Measurements from ENCODE around the gene OR5W2. TPM values are rescaled to one million over a fixed set of nuclear protein-coding genes. Genes with fewer than 3 reads are reported as not detected.
"Not testable (repeated sequence)": the region's sequence is repeated elsewhere in the genome, so short reads cannot be mapped to it uniquely, and the experiment has no call there.

Gene OR5W2
- total and polyA plus RNA-seq, 9 of the 15 experiments (the other 6 are each of a cell fraction or from before 2014, with no cell fraction given), result not detected

- FAIRE-seq; BruUV-seq (replicated peaks): not testable (repeated sequence)
- WGBS (ENCODE audit: insufficient coverage, low coverage, missing lambda C conversion rate), result no CpG with 5 or more reads among the region's 1 CpG
These were observed 31.4 kb downstream of the OR5W2 start, which contains the start of gene TRIM51 for GRCh38 chr11:55882997-55883396. Gene TRIM51 (plus strand): TSS chr11:55883297. CDS start chr11:55885429, 2,132 bp downstream.

GRCh38 chr11:55873146-55873545 lies 41.2 kb downstream of the OR5W2 start:
- in situ Hi-C loops (cut with MboI); BruUV-seq (replicated peaks); H3K27me3 ChIP-seq (ENCODE audit: control insufficient read depth in 2 of 2, insufficient read depth in 2 of 2, low read length in 2 of 2); H3K4me1 ChIP-seq (replicated peaks in 1 of 2; ENCODE audit: control insufficient read depth in 2 of 2, insufficient read depth in 2 of 2, low read length in 2 of 2); H3K9me1 ChIP-seq (ENCODE audit: control insufficient read depth, insufficient read depth, low read length); H3K4me3 ChIP-seq; POLR2A ChIA-PET; intact Hi-C loops (cut with micrococcal nuclease); FAIRE-seq; H3K9me3 ChIP-seq (replicated peaks; ENCODE audit: control insufficient read depth, insufficient read depth, low read depth, low read length); H2AFZ ChIP-seq (ENCODE audit: low read depth, low read length); H3K36me3 ChIP-seq (ENCODE audit: control insufficient read depth, insufficient read depth, low read length); CTCF ChIA-PET (ENCODE audit: low intra/inter-chr PET ratio); H3K27ac ChIP-seq (ENCODE audit: extremely low read depth, low read depth, low read length); DNase-seq (ENCODE audit: extremely low read depth in 1 of 4, low spot score in 3 of 4); H3K79me2 ChIP-seq (ENCODE audit: control insufficient read depth, insufficient read depth, low read length); H3K4me2 ChIP-seq (ENCODE audit: insufficient read depth, low read length); ATAC-seq; H3K9ac ChIP-seq (ENCODE audit: insufficient read depth in 1 of 2, low read depth in 2 of 2, low read length in 2 of 2); H4K20me1 ChIP-seq (replicated peaks; ENCODE audit: control insufficient read depth, insufficient read depth, low read length): not testable (repeated sequence)
- WGBS (ENCODE audit: insufficient coverage, low coverage, missing lambda C conversion rate), result 8% methylated on average over 19 of the region's 34 CpGs

More at GRCh38 chr11:55882997-55883396, 31.4 kb downstream of the OR5W2 start, which contains the start of gene TRIM51:
- H3K4me2 ChIP-seq (ENCODE audit: insufficient read depth, low read length); H3K27ac ChIP-seq (ENCODE audit: extremely low read depth, low read depth, low read length); H3K4me3 ChIP-seq; H3K9me1 ChIP-seq (ENCODE audit: control insufficient read depth, insufficient read depth, low read length); DNase-seq (ENCODE audit: extremely low read depth in 1 of 4, low spot score in 3 of 4); H2AFZ ChIP-seq (ENCODE audit: low read depth, low read length); H3K36me3 ChIP-seq (ENCODE audit: control insufficient read depth, insufficient read depth, low read length); H3K4me1 ChIP-seq (replicated peaks in 1 of 2; ENCODE audit: control insufficient read depth in 2 of 2, insufficient read depth in 2 of 2, low read length in 2 of 2); H3K9ac ChIP-seq (ENCODE audit: insufficient read depth in 1 of 2, low read depth in 2 of 2, low read length in 2 of 2); POLR2A ChIA-PET; H3K79me2 ChIP-seq (ENCODE audit: control insufficient read depth, insufficient read depth, low read length); in situ Hi-C loops (cut with MboI); H3K27me3 ChIP-seq (ENCODE audit: control insufficient read depth in 2 of 2, insufficient read depth in 2 of 2, low read length in 2 of 2); ATAC-seq; H3K9me3 ChIP-seq (replicated peaks; ENCODE audit: control insufficient read depth, insufficient read depth, low read depth, low read length); intact Hi-C loops (cut with micrococcal nuclease); CTCF ChIA-PET (ENCODE audit: low intra/inter-chr PET ratio); H4K20me1 ChIP-seq (replicated peaks; ENCODE audit: control insufficient read depth, insufficient read depth, low read length): not testable (repeated sequence)
